Stimulated activated CD8-positive, alpha-beta memory T cell treated with anti-CD3 and anti-CD28 coated beads, Interleukin-15, amount 100 ng/mL, for 4 hours (primary cell): Measurements from ENCODE around the gene YTHDF1.
A peak's percentile ranks its signal among the peaks of the same experiment; 100 is the strongest.
"Not testable (repeated sequence)": the region's sequence is repeated elsewhere in the genome, so short reads cannot be mapped to it uniquely, and the experiment has no call there.

Source experiments
- DNase-seq, 2 donors: peaks; one replicate each; pipeline ENCODE4 v3.0.0-alpha.2; 2020; ENCODE audit warnings: low read depth in 2 of 2

Gene YTHDF1

GRCh38 chr20:63216041-63216848 lies at the start of gene YTHDF1:
Gene YTHDF1 (minus strand): TSS chr20:63216131. CDS start chr20:63215892, 239 bp downstream.
- DNase-seq, result peak; percentile 89 to 95

GRCh38 chr20:63264519-63264918 lies 48.6 kb upstream of the YTHDF1 start:
- no peak for DNase-seq

- no peak for DNase-seq
These were observed 48.1 kb upstream of the YTHDF1 start for GRCh38 chr20:63264000-63264399.

GRCh38 chr20:63262836-63263235 lies 46.9 kb upstream of the YTHDF1 start:
- DNase-seq, result no peak

- no peak for DNase-seq
These were observed 46.0 kb upstream of the YTHDF1 start for GRCh38 chr20:63261795-63262528.

GRCh38 chr20:63261060-63261794 lies 45.3 kb upstream of the YTHDF1 start:
- no peak for DNase-seq

- no peak for DNase-seq
These were observed 44.6 kb upstream of the YTHDF1 start for GRCh38 chr20:63260521-63260920.

GRCh38 chr20:63259734-63260460 lies 44.0 kb upstream of the YTHDF1 start:
- no peak for DNase-seq

GRCh38 chr20:63258781-63259180 lies 42.9 kb upstream of the YTHDF1 start:
- DNase-seq, result no peak

GRCh38 chr20:63257629-63258028 lies 41.7 kb upstream of the YTHDF1 start:
- DNase-seq, result no peak

- no peak for DNase-seq
These were observed 41.0 kb upstream of the YTHDF1 start for GRCh38 chr20:63256954-63257353.

- no peak for DNase-seq
These were observed 40.2 kb upstream of the YTHDF1 start for GRCh38 chr20:63255931-63256704.

- no peak for DNase-seq
These were observed 38.9 kb upstream of the YTHDF1 start for GRCh38 chr20:63254606-63255384.

- DNase-seq, result no peak
These were observed 38.3 kb upstream of the YTHDF1 start, which contains the start of gene NKAIN4 for GRCh38 chr20:63254232-63254605. Gene NKAIN4 (minus strand): TSS chr20:63254463. CDS start chr20:63254450, 13 bp downstream.

- DNase-seq, result no peak
These were observed 37.7 kb upstream of the YTHDF1 start for GRCh38 chr20:63253438-63254231.

- no peak for DNase-seq
These were observed 37.1 kb upstream of the YTHDF1 start for GRCh38 chr20:63253065-63253437.

GRCh38 chr20:63252284-63252711 lies 36.4 kb upstream of the YTHDF1 start:
- DNase-seq, result no peak

- not testable (repeated sequence) for DNase-seq
These were observed 35.4 kb upstream of the YTHDF1 start for GRCh38 chr20:63251350-63251749.

GRCh38 chr20:63249891-63250290 lies 34.0 kb upstream of the YTHDF1 start:
- DNase-seq, result no peak
